ENCODE results near the gene TGM6. TPM values are rescaled to one million over a fixed set of nuclear protein-coding genes. Genes with fewer than 3 reads are reported as not detected.

TGM6 gene
- total RNA-seq, 1 experiment from 2014 or later: not detected

GRCh38 chr20:2465100-2465499 lies 84.4 kb downstream of the TGM6 start:
- H3K23ac ChIP-seq (ENCODE audit: insufficient read length, low read depth, low read length): no peak overlapping the region
- no peak overlapping the region for H2BK120ac ChIP-seq (ENCODE audit: low read depth, low read length, poor library complexity, severe bottlenecking)
- H3K4me1 ChIP-seq (ENCODE audit: insufficient read depth, low read length): no peaks in the 10 kb centered on the region; the same call in 1 of the 2 replicates
- H3K27ac ChIP-seq (ENCODE audit: insufficient read length, low read depth, low read length): no peak overlapping the region
- no peak overlapping the region for H3K56ac ChIP-seq (ENCODE audit: insufficient read length, low read depth, low read length)
- no peaks in the 10 kb centered on the region for H3K27me3 ChIP-seq (ENCODE audit: insufficient read depth, low read length)
- no peak overlapping the region for H4K5ac ChIP-seq (ENCODE audit: insufficient read length, low read depth, low read length)
- TF ChIP-seq, protein P1, sequence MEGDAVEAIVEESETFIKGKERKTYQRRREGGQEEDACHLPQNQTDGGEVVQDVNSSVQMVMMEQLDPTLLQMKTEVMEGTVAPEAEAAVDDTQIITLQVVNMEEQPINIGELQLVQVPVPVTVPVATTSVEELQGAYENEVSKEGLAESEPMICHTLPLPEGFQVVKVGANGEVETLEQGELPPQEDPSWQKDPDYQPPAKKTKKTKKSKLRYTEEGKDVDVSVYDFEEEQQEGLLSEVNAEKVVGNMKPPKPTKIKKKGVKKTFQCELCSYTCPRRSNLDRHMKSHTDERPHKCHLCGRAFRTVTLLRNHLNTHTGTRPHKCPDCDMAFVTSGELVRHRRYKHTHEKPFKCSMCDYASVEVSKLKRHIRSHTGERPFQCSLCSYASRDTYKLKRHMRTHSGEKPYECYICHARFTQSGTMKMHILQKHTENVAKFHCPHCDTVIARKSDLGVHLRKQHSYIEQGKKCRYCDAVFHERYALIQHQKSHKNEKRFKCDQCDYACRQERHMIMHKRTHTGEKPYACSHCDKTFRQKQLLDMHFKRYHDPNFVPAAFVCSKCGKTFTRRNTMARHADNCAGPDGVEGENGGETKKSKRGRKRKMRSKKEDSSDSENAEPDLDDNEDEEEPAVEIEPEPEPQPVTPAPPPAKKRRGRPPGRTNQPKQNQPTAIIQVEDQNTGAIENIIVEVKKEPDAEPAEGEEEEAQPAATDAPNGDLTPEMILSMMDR (conservative IDR thresholded peaks at IDR 0.05): no peak
- H3K4me3 Mint-ChIP-seq: no peak overlapping the region
- H2BK20ac ChIP-seq (ENCODE audit: low read depth, low read length, poor library complexity, severe bottlenecking): no peak overlapping the region
- H2AFZ ChIP-seq (ENCODE audit: low read length): no peak overlapping the region
- H3K23me2 ChIP-seq (ENCODE audit: insufficient read length, low read depth, low read length, poor library complexity, severe bottlenecking): peaks cover 6% of the 10 kb centered on the region
- peaks cover 88 to 96% (median 96%) of the 10 kb centered on the region in 3 experiments for H3K36me3 Mint-ChIP-seq (ENCODE audit: insufficient read depth in 1 of 3, low read depth in 3 of 3)
- peaks cover 10% of the 10 kb centered on the region for H3K79me1 ChIP-seq (ENCODE audit: insufficient read depth, low read depth, low read length, poor library complexity, severe bottlenecking)
- peaks cover 35% of the 10 kb centered on the region for H3K79me2 ChIP-seq (ENCODE audit: insufficient read depth, low read length)
- no peak overlapping the region for H2BK12ac ChIP-seq (ENCODE audit: insufficient read length, low read depth, low read length)
- no peak overlapping the region for H3K14ac ChIP-seq (ENCODE audit: insufficient read depth, low read length)
- no peak overlapping the region for H3T11ph ChIP-seq (ENCODE audit: low read length)
- no peak overlapping the region for H3K4me2 ChIP-seq (ENCODE audit: insufficient read depth, insufficient read length, low read length)
- no peaks in the 10 kb centered on the region for H3K9me3 ChIP-seq (ENCODE audit: control insufficient read depth, low read depth, low read length)
- no peak for DNase-seq
- no peak overlapping the region for H4K8ac ChIP-seq (replicated peaks; ENCODE audit: insufficient read length, low read depth, low read length)
- no peak overlapping the region for H3K18ac ChIP-seq (ENCODE audit: insufficient read length, low read depth, low read length)
- no peak overlapping the region for H2BK5ac ChIP-seq (ENCODE audit: insufficient read length, low read length)
- no peaks in the 10 kb centered on the region for H4K20me1 ChIP-seq (ENCODE audit: control insufficient read depth, insufficient read depth, insufficient read length)
- H3K9ac ChIP-seq (ENCODE audit: extremely low read depth, insufficient read length, low read length): no peak overlapping the region
- H3K27me3 Mint-ChIP-seq (ENCODE audit: low read depth): peaks cover 1% of the 10 kb centered on the region; the same call in 1 of the 2 replicates
- no peak overlapping the region for H4K91ac ChIP-seq (ENCODE audit: insufficient read length, low read depth, low read length)
- no peak overlapping the region; a peak in 2 of 7 replicates for H3K27ac Mint-ChIP-seq
- peaks cover 0 to 5% of the 10 kb centered on the region in 2 experiments; a peak in 2 of 5 replicates for H3K9me3 Mint-ChIP-seq
- H3K4ac ChIP-seq (ENCODE audit: low read depth, low read length): no peak overlapping the region
- WGBS (ENCODE audit: extremely low coverage, insufficient read length, low lambda C conversion rate): no CpG with 5 or more reads among the region's 6 CpGs
- peaks cover 17 to 22% of the 10 kb centered on the region in 2 experiments for H3K4me1 Mint-ChIP-seq
- no peak overlapping the region for H2AK5ac ChIP-seq (ENCODE audit: insufficient read length, low read length)
- no peak overlapping the region for H2BK15ac ChIP-seq (ENCODE audit: low read depth, low read length)

Data from H9 (cell line).